ENCODE data around the gene IQGAP1. TPM values are rescaled to one million over a fixed set of nuclear protein-coding genes. Genes with fewer than 3 reads are reported as not detected.

IQGAP1 gene
- total and polyA plus RNA-seq, 2 of the 13 experiments (the other 11 are each of a cell fraction or from before 2014, with no cell fraction given), result 29.5 to 37.9 TPM

GRCh38 chr15:90352107-90352893, 35.7 kb upstream of the IQGAP1 start, which contains the start of gene ZNF774 (continued):
- TF ChIP-seq POGK (CRISPR knock-in tag; conservative IDR thresholded peaks at IDR 0.05) (0 out of 2 replicates have a peak, but pooled peaks have one; percentile 53), NCOR1 (IDR thresholded peaks at IDR 0.05; ENCODE audit: borderline replicate concordance, low read length) (no peak), ZNF512B (CRISPR knock-in tag; IDR thresholded peaks at IDR 0.05; ENCODE audit: borderline replicate concordance) (no peak), GABPA (IDR thresholded peaks at IDR 0.05; ENCODE audit: low read depth, low read length) (peak; percentile 68), GABPA (CRISPR knock-in tag; IDR thresholded peaks at IDR 0.05; ENCODE audit: low read depth) (peak; percentile 95), ZNF530 (CRISPR knock-in tag; IDR thresholded peaks at IDR 0.05; ENCODE audit: low read depth) (no peak), ZFP1 (CRISPR knock-in tag; IDR thresholded peaks at IDR 0.05) (no peak), EED (CRISPR knock-in tag; IDR thresholded peaks at IDR 0.05) (no peak; the same call in 1 of the 2 replicates), TBL1XR1 (IDR thresholded peaks at IDR 0.05; ENCODE audit: borderline replicate concordance, low read length, partially characterized antibody) (no peak), SMAD3 (CRISPR knock-in tag; IDR thresholded peaks at IDR 0.05) (no peak), PAWR (CRISPR knock-in tag; IDR thresholded peaks at IDR 0.05; ENCODE audit: borderline replicate concordance) (no peak), HMGA1 (CRISPR knock-in tag; conservative IDR thresholded peaks at IDR 0.05) (no peak), ZSCAN22 (CRISPR knock-in tag; IDR thresholded peaks at IDR 0.05) (no peak), ZBTB3 (CRISPR knock-in tag; IDR thresholded peaks at IDR 0.05; ENCODE audit: borderline replicate concordance, low read depth) (no peak), YY1 (IDR thresholded peaks at IDR 0.05; ENCODE audit: insufficient read depth, insufficient replicate concordance, low read depth, low read length) (no peak), KMT2A (CRISPR knock-in tag; IDR thresholded peaks at IDR 0.05) (peak; percentile 49; the same call in 1 of the 2 replicates)
- TF ChIP-seq, protein P1, sequence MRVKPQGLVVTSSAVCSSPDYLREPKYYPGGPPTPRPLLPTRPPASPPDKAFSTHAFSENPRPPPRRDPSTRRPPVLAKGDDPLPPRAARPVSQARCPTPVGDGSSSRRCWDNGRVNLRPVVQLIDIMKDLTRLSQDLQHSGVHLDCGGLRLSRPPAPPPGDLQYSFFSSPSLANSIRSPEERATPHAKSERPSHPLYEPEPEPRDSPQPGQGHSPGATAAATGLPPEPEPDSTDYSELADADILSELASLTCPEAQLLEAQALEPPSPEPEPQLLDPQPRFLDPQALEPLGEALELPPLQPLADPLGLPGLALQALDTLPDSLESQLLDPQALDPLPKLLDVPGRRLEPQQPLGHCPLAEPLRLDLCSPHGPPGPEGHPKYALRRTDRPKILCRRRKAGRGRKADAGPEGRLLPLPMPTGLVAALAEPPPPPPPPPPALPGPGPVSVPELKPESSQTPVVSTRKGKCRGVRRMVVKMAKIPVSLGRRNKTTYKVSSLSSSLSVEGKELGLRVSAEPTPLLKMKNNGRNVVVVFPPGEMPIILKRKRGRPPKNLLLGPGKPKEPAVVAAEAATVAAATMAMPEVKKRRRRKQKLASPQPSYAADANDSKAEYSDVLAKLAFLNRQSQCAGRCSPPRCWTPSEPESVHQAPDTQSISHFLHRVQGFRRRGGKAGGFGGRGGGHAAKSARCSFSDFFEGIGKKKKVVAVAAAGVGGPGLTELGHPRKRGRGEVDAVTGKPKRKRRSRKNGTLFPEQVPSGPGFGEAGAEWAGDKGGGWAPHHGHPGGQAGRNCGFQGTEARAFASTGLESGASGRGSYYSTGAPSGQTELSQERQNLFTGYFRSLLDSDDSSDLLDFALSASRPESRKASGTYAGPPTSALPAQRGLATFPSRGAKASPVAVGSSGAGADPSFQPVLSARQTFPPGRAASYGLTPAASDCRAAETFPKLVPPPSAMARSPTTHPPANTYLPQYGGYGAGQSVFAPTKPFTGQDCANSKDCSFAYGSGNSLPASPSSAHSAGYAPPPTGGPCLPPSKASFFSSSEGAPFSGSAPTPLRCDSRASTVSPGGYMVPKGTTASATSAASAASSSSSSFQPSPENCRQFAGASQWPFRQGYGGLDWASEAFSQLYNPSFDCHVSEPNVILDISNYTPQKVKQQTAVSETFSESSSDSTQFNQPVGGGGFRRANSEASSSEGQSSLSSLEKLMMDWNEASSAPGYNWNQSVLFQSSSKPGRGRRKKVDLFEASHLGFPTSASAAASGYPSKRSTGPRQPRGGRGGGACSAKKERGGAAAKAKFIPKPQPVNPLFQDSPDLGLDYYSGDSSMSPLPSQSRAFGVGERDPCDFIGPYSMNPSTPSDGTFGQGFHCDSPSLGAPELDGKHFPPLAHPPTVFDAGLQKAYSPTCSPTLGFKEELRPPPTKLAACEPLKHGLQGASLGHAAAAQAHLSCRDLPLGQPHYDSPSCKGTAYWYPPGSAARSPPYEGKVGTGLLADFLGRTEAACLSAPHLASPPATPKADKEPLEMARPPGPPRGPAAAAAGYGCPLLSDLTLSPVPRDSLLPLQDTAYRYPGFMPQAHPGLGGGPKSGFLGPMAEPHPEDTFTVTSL (CRISPR knock-in tag; IDR thresholded peaks at IDR 0.05; ENCODE audit: borderline replicate concordance), result 0 out of 2 replicates have a peak, but pooled peaks have one; percentile 6
- TF ChIP-seq, protein P2, sequence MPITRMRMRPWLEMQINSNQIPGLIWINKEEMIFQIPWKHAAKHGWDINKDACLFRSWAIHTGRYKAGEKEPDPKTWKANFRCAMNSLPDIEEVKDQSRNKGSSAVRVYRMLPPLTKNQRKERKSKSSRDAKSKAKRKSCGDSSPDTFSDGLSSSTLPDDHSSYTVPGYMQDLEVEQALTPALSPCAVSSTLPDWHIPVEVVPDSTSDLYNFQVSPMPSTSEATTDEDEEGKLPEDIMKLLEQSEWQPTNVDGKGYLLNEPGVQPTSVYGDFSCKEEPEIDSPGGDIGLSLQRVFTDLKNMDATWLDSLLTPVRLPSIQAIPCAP (CRISPR knock-in tag; IDR thresholded peaks at IDR 0.05; ENCODE audit: low read depth), result no peak

Measured in HepG2 (cell line).